ENCODE data around the gene PIK3R2. TPM values are rescaled to one million over a fixed set of nuclear protein-coding genes. Genes with fewer than 3 reads are reported as not detected.

The PIK3R2 gene
- total RNA-seq, 1 experiment from 2014 or later, result 42.8 TPM

GRCh38 chr19:18174983-18175382, 22.0 kb downstream of the PIK3R2 start:
- no peak overlapping the region for H3K4me2 ChIP-seq (ENCODE audit: insufficient read depth, insufficient read length, low read length)
- H4K20me1 ChIP-seq (ENCODE audit: control insufficient read depth, insufficient read depth, insufficient read length), result no peaks in the 10 kb centered on the region
- H3K18ac ChIP-seq (ENCODE audit: insufficient read length, low read depth, low read length), result no peak overlapping the region
- no peak for TF ChIP-seq CTCF (conservative IDR thresholded peaks at IDR 0.05)
- H2AFZ ChIP-seq (ENCODE audit: low read length), result no peak overlapping the region
- H2BK20ac ChIP-seq (ENCODE audit: low read depth, low read length, poor library complexity, severe bottlenecking), result no peak overlapping the region
- H3K9me3 ChIP-seq (ENCODE audit: control insufficient read depth, low read depth, low read length), result no peaks in the 10 kb centered on the region
- WGBS (ENCODE audit: extremely low coverage, insufficient read length, low lambda C conversion rate), result no CpG with 5 or more reads among the region's 11 CpGs
- Mint-ChIP-seq H3K27ac (no peak overlapping the region), H3K36me3 (ENCODE audit: insufficient read depth in 1 of 3, low read depth in 3 of 3) (peaks cover 6 to 30% (median 15%) of the 10 kb centered on the region in 3 experiments), H3K4me3 (peak overlapping the region; percentile 6 to 35; a peak in 2 of 5 replicates), H3K4me1 (peaks cover 9 to 18% of the 10 kb centered on the region in 2 experiments), H3K9me3 (no peaks in the 10 kb centered on the region), H3K27me3 (ENCODE audit: low read depth) (peaks cover 17% of the 10 kb centered on the region)
- no peak overlapping the region for H2BK5ac ChIP-seq (ENCODE audit: insufficient read length, low read length)
- H3K23ac ChIP-seq (ENCODE audit: insufficient read length, low read depth, low read length), result no peak overlapping the region
- H3K56ac ChIP-seq (ENCODE audit: insufficient read length, low read depth, low read length), result no peak overlapping the region
- no peak overlapping the region for H2BK15ac ChIP-seq (ENCODE audit: low read depth, low read length)
- H3K14ac ChIP-seq (ENCODE audit: insufficient read depth, low read length), result no peak overlapping the region
- H3K4me1 ChIP-seq (ENCODE audit: insufficient read depth, low read length), result no peaks in the 10 kb centered on the region; the same call in 1 of the 2 replicates
- H4K5ac ChIP-seq (ENCODE audit: insufficient read length, low read depth, low read length), result no peak overlapping the region
- no peak overlapping the region for H3K9ac ChIP-seq (ENCODE audit: extremely low read depth, insufficient read length, low read length)
- H3K27me3 ChIP-seq (ENCODE audit: insufficient read depth, low read length), result no peaks in the 10 kb centered on the region
- H3K23me2 ChIP-seq (ENCODE audit: insufficient read length, low read depth, low read length, poor library complexity, severe bottlenecking), result peaks cover 10% of the 10 kb centered on the region
- H2BK12ac ChIP-seq (ENCODE audit: insufficient read length, low read depth, low read length), result no peak overlapping the region
- H3K27ac ChIP-seq (ENCODE audit: insufficient read length, low read depth, low read length), result no peak overlapping the region
- no peak overlapping the region for H4K91ac ChIP-seq (ENCODE audit: insufficient read length, low read depth, low read length)
- no peak overlapping the region for H2AK5ac ChIP-seq (ENCODE audit: insufficient read length, low read length)
- H4K8ac ChIP-seq (replicated peaks; ENCODE audit: insufficient read length, low read depth, low read length), result no peak overlapping the region
- H3K79me2 ChIP-seq (ENCODE audit: insufficient read depth, low read length), result no peaks in the 10 kb centered on the region
- H2BK120ac ChIP-seq (ENCODE audit: low read depth, low read length, poor library complexity, severe bottlenecking), result no peak overlapping the region
- H3K79me1 ChIP-seq (ENCODE audit: insufficient read depth, low read depth, low read length, poor library complexity, severe bottlenecking), result no peaks in the 10 kb centered on the region
- DNase-seq, result no peak
- H3K4ac ChIP-seq (ENCODE audit: low read depth, low read length), result no peak overlapping the region
- H3T11ph ChIP-seq (ENCODE audit: low read length), result no peak overlapping the region

Measured in H9 (cell line).